NT2/D1 (cell line): ENCODE data around the gene TRAK1.

ENCODE experiments used
- SUZ12 ChIP-seq: IDR thresholded peaks from 2 replicates; pipeline ENCODE4 v1.6.1; 2011; ENCODE audit not compliant: insufficient read length, insufficient read depth; ENCODE audit errors: extremely low read depth
- YY1 ChIP-seq: IDR thresholded peaks from 2 replicates; pipeline ENCODE4 v1.6.1; 2011; ENCODE audit not compliant: insufficient read length, insufficient read depth

DNA sequence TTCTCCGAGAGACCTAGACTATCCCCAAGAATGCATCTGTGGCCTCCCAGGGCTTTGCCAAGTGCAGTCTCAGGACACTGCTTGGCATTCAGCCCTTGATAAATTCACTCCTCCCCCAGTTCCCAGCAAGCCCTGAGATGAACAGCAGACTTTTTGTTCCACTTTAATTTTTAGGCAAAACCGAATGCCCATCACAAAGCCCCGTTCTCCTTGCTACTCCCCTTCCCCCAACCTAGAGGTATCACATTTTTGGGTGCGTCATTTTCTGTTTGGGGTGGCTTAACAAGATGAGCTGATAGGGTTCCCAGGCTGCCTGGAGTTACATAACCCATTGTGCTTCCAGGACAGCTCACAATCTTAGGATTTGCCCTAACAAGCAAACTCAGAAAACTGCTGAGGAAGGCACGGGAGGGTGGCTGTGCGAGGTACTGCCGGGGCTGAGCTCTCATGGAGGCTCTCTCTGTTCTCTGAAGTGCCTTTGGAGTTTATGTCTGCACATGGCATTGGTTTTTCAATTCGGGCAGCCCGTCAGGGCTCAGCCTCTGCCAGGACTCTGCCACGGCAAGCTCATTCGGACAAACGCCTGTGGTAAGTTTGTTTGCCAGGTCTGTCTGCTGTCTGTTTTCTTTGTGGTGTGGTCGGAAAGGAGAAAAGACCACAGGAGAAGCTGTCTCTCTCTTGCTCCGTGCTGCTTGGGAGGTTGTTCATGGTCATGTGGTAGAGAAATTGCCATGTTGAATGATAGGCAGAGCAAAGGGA, at the start of gene TRAK1:
- no peak for TF ChIP-seq SUZ12
- no peak for TF ChIP-seq YY1
